Measurements from ENCODE around the gene KLHL22. TPM values are rescaled to one million over a fixed set of nuclear protein-coding genes. Genes with fewer than 3 reads are reported as not detected.

The KLHL22 gene
- total RNA-seq, 2 donors from 2014 or later, result 45.1 to 51.3 TPM

- no peak overlapping the region for H3K27ac ChIP-seq
- no peaks in the 10 kb centered on the region for H3K9me3 ChIP-seq
- no peaks in the 10 kb centered on the region for H3K27me3 ChIP-seq (replicated peaks; ENCODE audit: insufficient read depth)
- intact Hi-C loops (cut with DNase I), result no loop called here
- TF ChIP-seq, protein P1, sequence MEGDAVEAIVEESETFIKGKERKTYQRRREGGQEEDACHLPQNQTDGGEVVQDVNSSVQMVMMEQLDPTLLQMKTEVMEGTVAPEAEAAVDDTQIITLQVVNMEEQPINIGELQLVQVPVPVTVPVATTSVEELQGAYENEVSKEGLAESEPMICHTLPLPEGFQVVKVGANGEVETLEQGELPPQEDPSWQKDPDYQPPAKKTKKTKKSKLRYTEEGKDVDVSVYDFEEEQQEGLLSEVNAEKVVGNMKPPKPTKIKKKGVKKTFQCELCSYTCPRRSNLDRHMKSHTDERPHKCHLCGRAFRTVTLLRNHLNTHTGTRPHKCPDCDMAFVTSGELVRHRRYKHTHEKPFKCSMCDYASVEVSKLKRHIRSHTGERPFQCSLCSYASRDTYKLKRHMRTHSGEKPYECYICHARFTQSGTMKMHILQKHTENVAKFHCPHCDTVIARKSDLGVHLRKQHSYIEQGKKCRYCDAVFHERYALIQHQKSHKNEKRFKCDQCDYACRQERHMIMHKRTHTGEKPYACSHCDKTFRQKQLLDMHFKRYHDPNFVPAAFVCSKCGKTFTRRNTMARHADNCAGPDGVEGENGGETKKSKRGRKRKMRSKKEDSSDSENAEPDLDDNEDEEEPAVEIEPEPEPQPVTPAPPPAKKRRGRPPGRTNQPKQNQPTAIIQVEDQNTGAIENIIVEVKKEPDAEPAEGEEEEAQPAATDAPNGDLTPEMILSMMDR (IDR thresholded peaks at IDR 0.05), result no peak
- TF ChIP-seq POLR2A (IDR thresholded peaks at IDR 0.05), result no peak
- no peak for TF ChIP-seq POLR2AphosphoS5 (IDR thresholded peaks at IDR 0.05)
- no peak overlapping the region for H3K4me3 ChIP-seq
- H3K36me3 ChIP-seq, result no peaks in the 10 kb centered on the region
- no peak for DNase-seq (ENCODE audit: low spot score)
- H3K4me1 ChIP-seq (replicated peaks), result no peaks in the 10 kb centered on the region
- WGBS, result 92% methylated on average over 6 of the region's 6 CpGs
These were observed 91.8 kb downstream of the KLHL22 start for GRCh38 chr22:20403779-20404140.

GRCh38 chr22:20402960-20403778 lies 92.4 kb downstream of the KLHL22 start:
- Histone ChIP-seq H3K27me3 (replicated peaks; ENCODE audit: insufficient read depth) (no peaks in the 10 kb centered on the region), H3K27ac (no peak overlapping the region), H3K4me3 (no peak overlapping the region), H3K4me1 (replicated peaks) (no peaks in the 10 kb centered on the region), H3K9me3 (no peaks in the 10 kb centered on the region), H3K36me3 (no peaks in the 10 kb centered on the region)
- 95% methylated on average over 9 of the region's 9 CpGs for WGBS
- no peak for DNase-seq (ENCODE audit: low spot score)
- no peak for TF ChIP-seq POLR2A (IDR thresholded peaks at IDR 0.05)
- intact Hi-C loops (cut with DNase I), result no loop called here

- intact Hi-C loops (cut with DNase I), result no loop called here
- Histone ChIP-seq H3K36me3 (no peaks in the 10 kb centered on the region), H3K4me1 (replicated peaks) (no peaks in the 10 kb centered on the region), H3K27ac (no peak overlapping the region), H3K4me3 (no peak overlapping the region), H3K27me3 (replicated peaks; ENCODE audit: insufficient read depth) (no peaks in the 10 kb centered on the region), H3K9me3 (no peaks in the 10 kb centered on the region)
- TF ChIP-seq, protein P1 (IDR thresholded peaks at IDR 0.05), result no peak
- TF ChIP-seq POLR2AphosphoS5 (IDR thresholded peaks at IDR 0.05) (no peak), POLR2A (IDR thresholded peaks at IDR 0.05) (no peak)
- no peak for DNase-seq (ENCODE audit: low spot score)
- WGBS, result 95% methylated on average over 13 of the region's 13 CpGs
These were observed 94.1 kb downstream of the KLHL22 start for GRCh38 chr22:20401376-20402014.

- 91% methylated on average over 15 of the region's 15 CpGs for WGBS
- DNase-seq (ENCODE audit: low spot score), result no peak
- H3K36me3 ChIP-seq, result no peaks in the 10 kb centered on the region
- H3K4me1 ChIP-seq (replicated peaks), result no peaks in the 10 kb centered on the region
- intact Hi-C loops (cut with DNase I), result no loop called here
- no peak overlapping the region for H3K4me3 ChIP-seq
- no peaks in the 10 kb centered on the region for H3K9me3 ChIP-seq
- H3K27me3 ChIP-seq (replicated peaks; ENCODE audit: insufficient read depth), result no peaks in the 10 kb centered on the region
- no peak overlapping the region for H3K27ac ChIP-seq
- TF ChIP-seq, protein P1 (IDR thresholded peaks at IDR 0.05), result no peak
- TF ChIP-seq POLR2A (IDR thresholded peaks at IDR 0.05) (no peak), POLR2AphosphoS5 (IDR thresholded peaks at IDR 0.05) (no peak)
These were observed 94.8 kb downstream of the KLHL22 start for GRCh38 chr22:20400606-20401375.

DNA sequence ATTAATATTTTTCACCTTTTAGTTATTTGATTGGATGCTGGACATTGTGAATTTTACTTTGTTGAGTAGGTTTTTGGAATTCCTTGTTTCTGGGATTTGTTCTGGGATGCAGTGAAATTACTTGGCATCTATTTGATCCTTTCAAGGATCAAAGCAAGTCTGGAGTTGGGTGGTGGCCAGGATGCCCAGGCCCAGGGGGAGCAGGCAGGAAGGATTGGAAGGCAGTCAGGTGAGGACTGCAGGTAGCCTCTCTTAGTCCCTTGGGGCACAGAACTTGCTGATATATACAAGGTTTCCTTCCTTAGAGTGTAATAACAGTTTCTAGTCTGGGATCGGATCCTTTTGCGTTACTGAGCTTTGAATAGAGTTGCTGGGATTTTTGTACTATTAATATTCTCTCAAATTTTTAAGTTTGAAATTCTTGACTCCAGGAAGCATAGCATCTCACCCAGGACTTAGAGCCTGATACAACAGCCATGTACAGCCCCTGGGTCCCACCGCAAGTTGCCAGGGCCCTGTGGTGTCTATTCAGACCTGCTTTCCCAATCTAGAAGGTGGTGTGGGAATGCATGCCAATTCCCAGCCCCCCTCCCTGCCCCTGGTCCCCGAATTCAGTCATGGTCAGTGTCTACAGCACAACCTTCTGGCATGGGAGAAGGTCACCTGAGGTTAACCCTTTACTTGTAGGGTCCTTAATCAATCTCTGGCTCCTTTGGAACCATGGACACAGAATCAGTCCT lies 95.6 kb downstream of the KLHL22 start:
- no peak for DNase-seq (ENCODE audit: low spot score)
- WGBS, result 90% methylated on average over 4 of the region's 4 CpGs
- Histone ChIP-seq H3K4me3 (no peak overlapping the region), H3K4me1 (replicated peaks) (peaks cover 7% of the 10 kb centered on the region), H3K27ac (no peak overlapping the region), H3K27me3 (replicated peaks; ENCODE audit: insufficient read depth) (no peaks in the 10 kb centered on the region), H3K9me3 (no peaks in the 10 kb centered on the region), H3K36me3 (no peaks in the 10 kb centered on the region)
- intact Hi-C loops (cut with DNase I), result no loop called here
- TF ChIP-seq, protein P1 (IDR thresholded peaks at IDR 0.05), result no peak
- TF ChIP-seq POLR2A (IDR thresholded peaks at IDR 0.05), result no peak
- TF ChIP-seq POLR2AphosphoS5 (IDR thresholded peaks at IDR 0.05), result no peak
